NCI-H82 treated with DMSO at 0.1 percent for 48 hours (cell line): ENCODE results near the gene DSCAML1.
"Not testable (repeated sequence)": the region's sequence is repeated elsewhere in the genome, so short reads cannot be mapped to it uniquely, and the experiment has no call there.

Experiments
- DNase-seq: peaks from one replicate; lab custom pipeline; 2025; ENCODE audit not compliant: unreplicated experiment; lab: John Stamatoyannopoulos, UW

DSCAML1 gene

DNA sequence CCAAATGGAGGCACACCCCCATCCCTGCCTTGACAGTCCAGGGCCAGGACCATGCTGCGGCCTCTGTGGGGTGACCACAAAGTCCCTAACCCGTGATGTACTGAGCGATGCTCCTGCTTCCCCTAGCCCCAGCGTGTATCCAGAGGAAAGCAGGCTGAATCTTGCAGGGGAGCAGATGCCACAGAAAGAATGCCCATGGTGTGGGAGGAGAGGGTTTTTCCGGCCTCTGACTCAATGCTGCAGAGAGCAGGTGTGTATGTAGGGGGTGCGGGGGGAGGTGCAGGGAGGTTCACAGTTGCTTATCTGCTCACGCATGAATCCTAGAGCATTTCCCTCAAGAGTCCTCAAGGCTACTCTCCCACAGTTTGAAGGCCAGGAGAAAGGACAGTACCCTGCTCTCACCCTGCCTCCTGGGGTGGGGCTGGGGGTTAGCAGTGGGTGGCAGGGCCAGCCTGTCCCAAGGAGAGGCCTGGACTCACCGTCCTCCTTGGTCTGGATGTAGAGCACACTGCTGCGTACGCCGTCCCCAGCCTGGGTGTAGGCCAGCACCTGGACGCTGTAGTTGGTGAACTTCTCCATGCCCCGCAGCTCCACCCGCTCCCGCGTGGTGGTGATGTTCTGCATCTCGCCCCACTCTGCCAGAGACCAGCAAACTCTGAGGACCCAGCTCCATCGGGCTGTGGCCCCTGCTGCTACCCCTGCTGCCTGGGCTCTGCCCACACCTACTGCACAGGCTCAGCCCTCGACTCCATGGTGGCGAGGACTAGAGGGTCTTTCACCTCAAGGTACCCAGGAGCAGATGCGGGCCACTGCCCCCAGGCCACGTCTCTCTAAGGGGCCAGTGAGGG is 338.5 kb downstream of the DSCAML1 start:
- DNase-seq = no peak

DNA sequence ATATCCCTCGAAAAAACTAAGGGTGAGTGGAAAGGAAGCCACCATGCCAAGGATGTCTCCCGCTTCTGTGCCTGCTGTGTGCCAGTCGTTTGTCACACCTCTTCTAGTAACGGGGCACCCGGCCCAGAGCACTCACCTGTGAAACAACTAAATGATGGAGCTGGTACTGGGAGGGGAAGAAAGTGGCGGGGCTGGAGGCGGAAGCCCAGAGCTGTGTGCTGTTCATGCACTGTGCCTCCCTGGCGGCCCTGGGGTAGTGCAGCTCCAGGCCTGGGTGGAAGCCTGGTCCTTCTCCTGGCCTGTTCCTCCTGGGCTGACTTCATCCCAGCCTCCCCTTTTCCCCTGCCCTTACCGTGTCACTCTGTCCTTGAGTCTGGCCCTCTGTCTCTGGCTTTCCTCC is 339.2 kb downstream of the DSCAML1 start:
- DNase-seq = no peak

DNA sequence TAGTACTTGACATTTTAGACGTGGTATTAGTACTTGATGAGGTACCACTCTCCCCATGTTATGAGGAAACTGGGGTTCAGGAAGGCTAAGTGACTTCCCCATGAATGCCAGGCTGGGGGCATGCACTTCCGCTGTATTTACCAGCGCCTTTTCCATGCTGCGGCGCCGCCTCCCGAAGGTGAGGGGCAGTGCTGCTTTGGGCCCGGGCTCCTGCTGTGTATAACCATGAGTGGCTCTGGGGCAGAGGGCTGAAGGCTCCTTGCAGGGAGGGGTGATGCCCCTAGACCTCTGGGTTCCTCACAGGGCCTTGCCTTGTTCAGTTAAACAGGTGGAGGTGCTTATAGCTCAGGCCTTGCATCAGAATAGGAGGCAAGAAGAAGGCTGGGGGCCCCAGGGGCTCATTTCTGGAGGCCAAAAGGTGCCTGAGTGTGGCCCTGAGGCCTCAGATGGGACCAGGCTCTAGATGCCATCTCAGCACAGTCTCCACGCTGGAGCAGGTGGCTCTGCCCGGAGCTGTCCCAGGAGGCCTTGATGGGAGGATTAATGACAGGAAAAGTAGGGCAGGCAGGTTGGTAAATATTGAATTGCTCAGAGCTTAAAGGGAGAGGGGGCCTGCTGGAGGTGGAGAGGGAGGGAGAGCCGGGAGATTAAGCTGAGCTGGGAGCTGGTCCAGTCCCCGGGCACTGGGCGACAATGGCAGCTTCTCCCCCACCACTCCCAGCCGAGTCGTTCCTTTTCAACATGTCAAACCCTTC is 339.8 kb downstream of the DSCAML1 start:
- peak; percentile 66 for DNase-seq

DNA sequence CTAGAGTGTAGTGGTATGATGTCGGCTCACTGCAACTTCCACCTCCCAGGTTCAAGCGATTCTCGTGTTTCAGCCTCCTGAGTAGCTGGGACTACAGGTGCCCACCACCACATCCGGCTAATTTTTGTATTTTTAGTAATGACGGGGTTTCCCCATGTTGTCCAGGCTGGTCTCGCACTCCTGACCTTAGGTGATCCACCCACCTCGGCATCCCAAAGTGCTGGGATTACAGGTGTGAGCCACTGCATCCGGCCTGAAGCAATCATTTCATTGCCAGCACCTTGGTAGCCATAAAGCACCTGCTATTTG is 340.3 kb downstream of the DSCAML1 start:
- not testable (repeated sequence) for DNase-seq

GRCh38 chr11:117456027-117456720 is 340.8 kb downstream of the DSCAML1 start:
- no peak for DNase-seq

- no peak for DNase-seq
Observed at GRCh38 chr11:117454564-117454917, 342.5 kb downstream of the DSCAML1 start.

GRCh38 chr11:117453886-117454563 is 343.0 kb downstream of the DSCAML1 start:
- no peak for DNase-seq

GRCh38 chr11:117449111-117449693 is 347.8 kb downstream of the DSCAML1 start:
- DNase-seq = no peak

DNA sequence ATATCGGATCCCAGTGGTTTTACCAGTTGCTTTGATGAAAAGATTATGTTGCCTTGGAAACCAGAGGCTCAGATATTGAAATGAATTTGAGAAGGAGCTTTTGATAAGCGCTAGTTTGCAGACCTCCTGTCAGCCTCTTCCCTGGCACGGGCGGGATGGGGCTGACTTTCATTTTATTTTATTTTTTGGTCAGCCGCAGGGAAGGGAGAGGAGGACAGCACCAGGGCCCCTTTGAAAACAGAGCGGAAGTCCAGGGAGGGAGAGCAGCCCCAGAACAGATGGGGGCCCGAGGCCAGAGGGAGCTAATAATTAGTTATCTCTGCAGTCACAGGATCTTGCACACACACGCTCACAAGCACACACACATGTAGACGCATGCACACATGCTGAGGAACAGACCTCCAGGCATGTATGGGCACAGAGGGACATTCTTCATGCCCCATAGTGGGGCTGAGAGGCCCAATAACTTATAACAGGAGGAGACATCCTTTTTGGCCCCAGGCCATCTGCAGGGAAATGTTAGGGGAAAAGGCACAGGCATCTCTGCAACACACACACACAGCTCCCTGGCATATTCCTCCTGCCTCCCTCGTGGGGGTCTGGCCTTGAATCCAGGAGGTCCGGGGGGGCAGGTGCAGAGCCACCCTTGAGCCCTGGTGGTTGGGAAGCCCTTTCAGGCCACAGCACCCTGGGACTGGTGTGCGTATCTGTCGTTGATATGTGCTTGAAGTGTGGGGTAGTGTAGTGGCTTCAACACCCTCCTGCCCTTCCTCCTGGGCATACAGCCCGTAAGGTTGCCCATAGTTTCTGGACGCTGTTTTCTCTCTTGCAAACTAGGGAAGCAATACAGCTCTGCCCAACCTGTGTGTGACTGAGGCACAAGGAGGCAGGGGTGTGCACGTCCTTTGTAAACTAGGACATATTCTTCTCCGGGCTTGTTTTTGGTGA is 352.0 kb downstream of the DSCAML1 start:
- DNase-seq = no peak

GRCh38 chr11:117444256-117444655 is 352.8 kb downstream of the DSCAML1 start:
- DNase-seq = no peak

GRCh38 chr11:117443266-117444186 is 353.5 kb downstream of the DSCAML1 start:
- peak; percentile 39 for DNase-seq

DNA sequence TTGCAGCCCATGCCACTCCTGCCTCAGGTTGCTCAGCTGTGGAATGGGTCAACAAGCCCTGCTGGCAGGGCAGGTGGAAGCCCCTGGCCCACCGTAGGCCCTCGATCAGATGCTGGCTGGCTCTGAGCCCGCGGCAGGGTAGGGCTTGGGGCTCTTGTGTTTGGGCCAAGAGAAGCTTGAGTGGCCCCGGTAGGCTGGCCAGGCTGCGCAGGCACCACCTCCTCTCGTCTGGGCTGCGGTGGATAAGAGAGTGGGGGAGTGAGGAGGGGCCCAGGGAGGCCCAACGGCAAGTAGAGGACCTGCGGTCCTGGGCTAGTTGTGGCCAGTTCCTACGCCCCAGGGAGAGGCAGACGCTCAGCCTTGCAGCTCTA is 354.2 kb downstream of the DSCAML1 start:
- no peak for DNase-seq

- no peak for DNase-seq
Observed at GRCh38 chr11:117442049-117442868, 354.8 kb downstream of the DSCAML1 start.

GRCh38 chr11:117441146-117441975 is 355.7 kb downstream of the DSCAML1 start:
- DNase-seq = no peak

DNA sequence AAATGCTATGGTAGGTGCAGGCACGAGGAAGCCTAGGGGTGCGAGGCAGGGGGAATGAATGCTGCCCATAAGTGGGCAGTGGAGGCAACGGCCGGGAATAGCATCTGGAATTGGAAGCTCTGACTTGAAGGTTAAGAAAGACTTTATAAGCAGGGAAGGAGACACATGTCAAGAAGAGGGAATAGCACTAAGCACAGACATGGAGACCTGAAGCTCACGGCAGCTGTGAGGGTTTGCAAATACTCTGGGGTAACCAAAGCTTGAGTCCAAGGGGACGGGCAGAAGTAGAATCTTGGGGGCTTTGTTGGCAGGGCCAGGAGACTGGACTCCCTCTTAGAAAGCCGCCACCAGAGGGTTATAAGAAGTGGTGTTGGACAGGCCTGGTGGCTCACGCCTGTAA is 356.8 kb downstream of the DSCAML1 start:
- DNase-seq = no peak

GRCh38 chr11:117439256-117439655 is 357.8 kb downstream of the DSCAML1 start:
- DNase-seq = no peak

- DNase-seq = no peak
Observed at GRCh38 chr11:117438371-117439000, 358.5 kb downstream of the DSCAML1 start.
